IMR-90 (cell line): Measurements from ENCODE around the gene GMCL1. TPM values are rescaled to one million over a fixed set of nuclear protein-coding genes. Genes with fewer than 3 reads are reported as not detected.

Experiments
- ATAC-seq: fragments of 200-7000 bp; cut with Tn5 transposase; 2 replicates; pipeline ENCODE4 v1.9.1; 2020; ENCODE audit warnings: low read depth, mild to moderate bottlenecking, moderate library complexity
- BruUV-seq: library from RNA; stranded (reverse); fragments of 400-500 nt; replicated peaks from 2 replicates; lab custom pipeline; 2021; lab: Mats Ljungman, UMichigan
- CTCF ChIA-PET: fragments of 300-600 bp; formaldehyde crosslinking; extraction: SDS; loops from one replicate; lab custom pipeline; 2021; ENCODE audit warnings: antibody characterized with exemption; lab: Yijun Ruan, JAX
- POLR2A ChIA-PET: fragments of 300-600 bp; sonication (Branson Sonifier 250); formaldehyde crosslinking; loops from one replicate; lab custom pipeline; 2022; ENCODE audit warnings: antibody characterized with exemption; ENCODE audit not compliant: unreplicated experiment; lab: Charles Lee
- DNase-seq: peaks from one replicate; pipeline ENCODE4 v3.0.0; 2013
- H2AFZ ChIP-seq: replicated peaks from 2 replicates; pipeline ENCODE3; 2013; ENCODE audit warnings: low read length, mild to moderate bottlenecking; ENCODE audit not compliant: poor library complexity
- H2AK5ac ChIP-seq: 2 replicates; pipeline ENCODE4 v1.6.1; 2013; ENCODE audit warnings: low read depth, low read length, inconsistent platforms
- H2AK9ac ChIP-seq: replicated peaks from 2 replicates; pipeline ENCODE3; 2013; ENCODE audit warnings: mild to moderate bottlenecking, low read depth, low read length, moderate library complexity; ENCODE audit not compliant: poor library complexity
- H2BK120ac ChIP-seq: 2 replicates; pipeline ENCODE4 v1.6.1; 2013; ENCODE audit warnings: low read depth, low read length, inconsistent platforms
- H2BK15ac ChIP-seq: 3 replicates; pipeline ENCODE4 v1.6.1; 2013; ENCODE audit warnings: low read depth, low read length, inconsistent platforms
- H2BK20ac ChIP-seq: 2 replicates; pipeline ENCODE4 v1.6.1; 2013; ENCODE audit warnings: low read depth, mild to moderate bottlenecking, inconsistent platforms, low read length, moderate library complexity
- H2BK5ac ChIP-seq: 2 replicates; pipeline ENCODE4 v1.6.1; 2013; ENCODE audit warnings: mild to moderate bottlenecking, low read depth, low read length, inconsistent platforms; ENCODE audit not compliant: poor library complexity, severe bottlenecking
- H3K14ac ChIP-seq: replicated peaks from 2 replicates; pipeline ENCODE4 v1.6.1; 2013; ENCODE audit warnings: low read depth, low read length, inconsistent platforms
- H3K18ac ChIP-seq: 2 replicates; pipeline ENCODE4 v1.6.1; 2013; ENCODE audit warnings: low read depth, low read length, control low read depth
- H3K23ac ChIP-seq: 2 replicates; pipeline ENCODE4 v1.6.1; 2013; ENCODE audit warnings: low read depth, low read length, inconsistent platforms
- H3K27ac ChIP-seq: 2 replicates; pipeline ENCODE4 v1.5.1; 2013; ENCODE audit warnings: mild to moderate bottlenecking, control low read depth, low read length; ENCODE audit not compliant: insufficient read depth
- H3K27me3 ChIP-seq: 2 replicates; pipeline ENCODE4 v1.6.1; 2013; ENCODE audit warnings: low read length; ENCODE audit not compliant: control insufficient read depth, insufficient read depth
- H3K36me3 ChIP-seq: 2 replicates; pipeline ENCODE4 v1.6.1; 2013; ENCODE audit warnings: low read length, mixed read lengths; ENCODE audit not compliant: control insufficient read depth, insufficient read depth
- H3K4ac ChIP-seq: 2 replicates; pipeline ENCODE4 v1.6.1; 2013; ENCODE audit warnings: low read depth, low read length, inconsistent platforms
- H3K4me1 ChIP-seq: 2 replicates; pipeline ENCODE4 v1.6.1; 2013; ENCODE audit warnings: low read length, mixed read lengths; ENCODE audit not compliant: control insufficient read depth, insufficient read depth
- H3K4me2 ChIP-seq: 2 replicates; pipeline ENCODE4 v1.6.1; 2013; ENCODE audit warnings: low read depth, mild to moderate bottlenecking, control low read depth, low read length, moderate library complexity
- H3K4me3 ChIP-seq: 2 replicates; pipeline ENCODE4 v1.5.1; 2013; ENCODE audit warnings: low read depth, mild to moderate bottlenecking, control low read depth, low read length, moderate library complexity; ENCODE audit not compliant: insufficient read depth
- H3K56ac ChIP-seq: 2 replicates; pipeline ENCODE4 v1.6.1; 2013; ENCODE audit warnings: low read length, inconsistent platforms; ENCODE audit not compliant: insufficient read depth; ENCODE audit errors: extremely low read depth
- H3K79me1 ChIP-seq, 2 experiments: 2 replicates each; pipeline ENCODE4 v1.6.1; 2013; ENCODE audit warnings: low read length in 2 of 2, inconsistent platforms in 1 of 2, low read depth in 1 of 2
- H3K9ac ChIP-seq: 2 replicates; pipeline ENCODE4 v1.6.1; 2013; ENCODE audit warnings: low read depth, low read length, control low read depth
- H3K9me1 ChIP-seq: 2 replicates; pipeline ENCODE4 v1.6.1; 2013; ENCODE audit warnings: low read length, inconsistent platforms; ENCODE audit not compliant: insufficient read depth
- H3K9me3 ChIP-seq: 2 replicates; pipeline ENCODE4 v1.6.1; 2013; ENCODE audit warnings: low read length; ENCODE audit not compliant: control insufficient read depth, insufficient read depth
- H4K20me1 ChIP-seq: 2 replicates; pipeline ENCODE4 v1.6.1; 2013; ENCODE audit warnings: low read length, inconsistent platforms; ENCODE audit not compliant: insufficient read depth
- H4K5ac ChIP-seq: 2 replicates; pipeline ENCODE4 v1.6.1; 2013; ENCODE audit warnings: mild to moderate bottlenecking, low read depth, low read length, control low read depth
- H4K8ac ChIP-seq, 2 experiments: 2 replicates each; pipeline ENCODE4 v1.6.1; 2013; ENCODE audit warnings: low read depth in 2 of 2, low read length in 2 of 2, control low read depth in 1 of 2, inconsistent platforms in 1 of 2
- H4K91ac ChIP-seq: 2 replicates; pipeline ENCODE4 v1.6.1; 2013; ENCODE audit warnings: low read depth, low read length, inconsistent platforms; ENCODE audit not compliant: insufficient read depth
- BHLHE40 ChIP-seq: fragments of 150-350 bp; IDR thresholded peaks from 2 replicates; pipeline ENCODE4 v1.6.1; 2016; ENCODE audit warnings: mild to moderate bottlenecking, low read depth, low read length
- CEBPB ChIP-seq: IDR thresholded peaks from 2 replicates; pipeline ENCODE4 v1.6.1; 2012; ENCODE audit warnings: low read depth, low read length, improper control_type of control experiment
- FOS ChIP-seq: fragments of 150-350 bp; IDR thresholded peaks from 2 replicates; pipeline ENCODE4 v1.6.1; 2016; ENCODE audit warnings: low read depth, low read length
- MAFK ChIP-seq: IDR thresholded peaks from 2 replicates; pipeline ENCODE4 v1.6.1; 2012; ENCODE audit warnings: low read depth, low read length, improper control_type of control experiment
- MAZ ChIP-seq: IDR thresholded peaks from 2 replicates; pipeline ENCODE4 v1.6.1; 2012; ENCODE audit warnings: low read depth, mild to moderate bottlenecking, low read length, improper control_type of control experiment, moderate library complexity, borderline replicate concordance
- MXI1 ChIP-seq: IDR thresholded peaks from 2 replicates; pipeline ENCODE4 v1.6.1; 2012; ENCODE audit warnings: low read depth, mild to moderate bottlenecking, low read length, moderate library complexity, borderline replicate concordance
- NFE2L2 ChIP-seq: fragments of 150-350 bp; IDR thresholded peaks from 2 replicates; pipeline ENCODE4 v1.6.1; 2016; ENCODE audit warnings: low read depth, mild to moderate bottlenecking, low read length
- POLR2A ChIP-seq: IDR thresholded peaks from 2 replicates; pipeline ENCODE4 v1.6.1; 2012; ENCODE audit warnings: mild to moderate bottlenecking, low read depth, low read length
- RAD21 ChIP-seq: IDR thresholded peaks from 2 replicates; pipeline ENCODE4 v1.6.1; 2012; ENCODE audit warnings: low read length, improper control_type of control experiment
- RCOR1 ChIP-seq: IDR thresholded peaks from 2 replicates; pipeline ENCODE4 v1.6.1; 2012; ENCODE audit warnings: mild to moderate bottlenecking, low read length, improper control_type of control experiment; ENCODE audit not compliant: insufficient replicate concordance
- SMC3 ChIP-seq: fragments of 150-350 bp; IDR thresholded peaks from 2 replicates; pipeline ENCODE4 v1.6.1; 2016; ENCODE audit warnings: low read depth, mild to moderate bottlenecking, antibody characterized with exemption, low read length, moderate library complexity
- WGBS, 2 experiments: methylation state at CpG; one replicate each; pipeline versions ENCODE4 v1.1.5 to v1.1.7; 2013; ENCODE audit warnings: missing lambda C conversion rate in 2 of 2; ENCODE audit not compliant: insufficient read length in 1 of 2; ENCODE audit errors: extremely low coverage in 2 of 2; 5-methylcytosine and 5-hydroxymethylcytosine counted together
- dilution Hi-C: fragments of 300-500 bp; cut with HindIII; formaldehyde crosslinking; loops from one replicate; pipeline ENCODE4 v1.14.3; 2018; ENCODE audit warnings: low sequenced_read_pairs; ENCODE audit not compliant: unreplicated experiment
- in situ Hi-C: fragments of 300-500 bp; cut with MboI; formaldehyde crosslinking; loops from 3 replicates; pipeline ENCODE4 v1.14.3; 2019; ENCODE audit warnings: low sequenced_read_pairs, inconsistent platforms, mixed read lengths
- intact Hi-C: fragments of 100-400 bp; cut with micrococcal nuclease; formaldehyde crosslinking; loops from 2 replicates; pipeline ENCODE4 v1.10.0; 2022
- polyA plus RNA-seq, 3 experiments: library from polyadenylated mRNA; depleted of rRNA; stranded (reverse); fragments of >200 nt; gene quantifications; 2 replicates each; pipeline ENCODE4 v1.2.3, GENCODE V29; 2012; ENCODE audit warnings: low replicate concordance in 1 of 3
- total RNA-seq: library from RNA; depleted of rRNA; stranded (reverse); fragments of >200 nt; gene quantifications from 2 replicates; pipeline ENCODE4 v1.2.3, GENCODE V29; 2012
- TF ChIP-seq, protein P1 (sequence below): conservative IDR thresholded peaks from 2 replicates; pipeline ENCODE4 v1.5.1; 2012; ENCODE audit warnings: mild to moderate bottlenecking, low read depth, low read length, improper control_type of control experiment
- TF ChIP-seq, protein P2 (sequence below): fragments of 150-350 bp; IDR thresholded peaks from 2 replicates; pipeline ENCODE4 v1.6.1; 2016; ENCODE audit warnings: low read depth, mild to moderate bottlenecking, low read length, moderate library complexity, borderline replicate concordance
- TF ChIP-seq, protein P3 (sequence below): fragments of 150-350 bp; IDR thresholded peaks from 2 replicates; pipeline ENCODE4 v1.6.1; 2017; ENCODE audit warnings: mild to moderate bottlenecking, antibody characterized with exemption, low read length, low read depth

The GMCL1 gene
- total and polyA plus RNA-seq, 2 of the 4 experiments (the other 2 are of a cell fraction), result 2.8 to 3.4 TPM

DNA sequence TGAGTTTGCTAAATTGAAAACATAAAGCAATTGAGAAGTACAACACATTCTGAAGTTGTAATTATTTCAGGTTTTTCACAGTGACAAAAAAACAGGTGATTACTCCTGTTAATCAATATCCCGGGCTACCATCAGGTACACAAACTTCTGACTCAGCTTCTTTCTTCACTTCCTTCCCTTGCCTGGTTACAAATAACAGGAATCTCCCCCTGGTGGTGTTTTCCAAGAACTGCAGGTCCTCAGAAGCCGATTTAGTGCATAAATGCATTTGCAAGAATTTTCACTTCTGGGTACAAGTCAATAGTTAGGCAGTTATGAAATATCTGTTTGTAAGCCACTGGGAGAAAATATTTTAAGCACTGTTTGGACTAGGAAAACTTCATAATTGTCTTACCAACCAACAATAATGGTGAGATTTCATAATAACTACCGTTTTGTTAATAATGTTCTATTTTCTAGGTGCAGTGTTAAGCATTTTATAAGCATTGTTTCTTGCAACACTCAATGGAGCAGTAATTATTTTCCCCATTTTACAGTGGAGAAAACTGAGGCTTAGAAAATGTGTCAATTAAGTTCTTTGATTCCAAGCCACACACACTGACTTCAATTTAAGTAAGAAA, 12.4 kb upstream of the GMCL1 start:
- dilution Hi-C loops (no loop called here), intact Hi-C loops (loop anchor here (1.0 to 10.0 kb wide), 3 partner anchors 75 to 262 kb away; partner anchors contain the start of gene ANXA4), in situ Hi-C loops (loop anchor here (5.0 to 10.0 kb wide), 2 partner anchors 90 to 252 kb away; no protein-coding TSS in a partner anchor)
- Histone ChIP-seq H4K91ac (no peak overlapping the region), H3K4ac (no peak overlapping the region), H4K8ac (no peak overlapping the region), H3K23ac (no peak overlapping the region), H3K4me1 (0 out of 2 replicates have a peak, but pooled peaks cover 3% of the 10 kb centered on the region), H3K9ac (no peak overlapping the region), H3K9me3 (no peaks in the 10 kb centered on the region), H2AFZ (no peak overlapping the region), H3K4me2 (no peak overlapping the region), H2BK20ac (no peak overlapping the region), H4K5ac (no peak overlapping the region), H2AK5ac (no peak overlapping the region), H3K4me3 (no peak overlapping the region), H3K18ac (no peak overlapping the region), H3K9me1 (no peaks in the 10 kb centered on the region), H4K20me1 (no peaks in the 10 kb centered on the region), H3K56ac (no peak overlapping the region), H2BK120ac (no peak overlapping the region), H2AK9ac (no peak overlapping the region), H2BK15ac (no peak overlapping the region), H3K79me1 (no peaks in the 10 kb centered on the region; a peak in 1 of 4 replicates), H3K36me3 (peaks cover 22% of the 10 kb centered on the region), H3K27me3 (no peaks in the 10 kb centered on the region), H3K14ac (no peak overlapping the region), H2BK5ac (no peak overlapping the region), H3K27ac (no peak overlapping the region)
- no CpG with 5 or more reads among the region's 3 CpGs for WGBS, 2 experiments
- DNase-seq (peak; percentile 89), ATAC-seq (peak; percentile 72; the same call in 1 of the 2 replicates)
- ChIA-PET CTCF (interaction anchor here (0.5 to 6.7 kb wide), 17 partner anchors 8 to 267 kb away, joined by 3 to 114 read pairs (median 5); partner anchors contain the start of gene ANXA4), POLR2A (interaction anchor here (0.6 kb wide), 2 partner anchors 75 to 97 kb away, joined by 3 to 4 read pairs; partner anchors contain the start of gene ANXA4)
- no TSS peak for BruUV-seq
- TF ChIP-seq MAZ (no peak), CEBPB (peak; percentile 46; the same call in 1 of the 2 replicates), RAD21 (peak; percentile 77), FOS (0 out of 2 replicates have a peak, but pooled peaks have one; percentile 15), MXI1 (no peak), SMC3 (peak; percentile 99), MAFK (peak; percentile 91), RCOR1 (no peak), BHLHE40 (no peak), NFE2L2 (0 out of 2 replicates have a peak, but pooled peaks have one; percentile 30), POLR2A (no peak)
- TF ChIP-seq, protein P1, sequence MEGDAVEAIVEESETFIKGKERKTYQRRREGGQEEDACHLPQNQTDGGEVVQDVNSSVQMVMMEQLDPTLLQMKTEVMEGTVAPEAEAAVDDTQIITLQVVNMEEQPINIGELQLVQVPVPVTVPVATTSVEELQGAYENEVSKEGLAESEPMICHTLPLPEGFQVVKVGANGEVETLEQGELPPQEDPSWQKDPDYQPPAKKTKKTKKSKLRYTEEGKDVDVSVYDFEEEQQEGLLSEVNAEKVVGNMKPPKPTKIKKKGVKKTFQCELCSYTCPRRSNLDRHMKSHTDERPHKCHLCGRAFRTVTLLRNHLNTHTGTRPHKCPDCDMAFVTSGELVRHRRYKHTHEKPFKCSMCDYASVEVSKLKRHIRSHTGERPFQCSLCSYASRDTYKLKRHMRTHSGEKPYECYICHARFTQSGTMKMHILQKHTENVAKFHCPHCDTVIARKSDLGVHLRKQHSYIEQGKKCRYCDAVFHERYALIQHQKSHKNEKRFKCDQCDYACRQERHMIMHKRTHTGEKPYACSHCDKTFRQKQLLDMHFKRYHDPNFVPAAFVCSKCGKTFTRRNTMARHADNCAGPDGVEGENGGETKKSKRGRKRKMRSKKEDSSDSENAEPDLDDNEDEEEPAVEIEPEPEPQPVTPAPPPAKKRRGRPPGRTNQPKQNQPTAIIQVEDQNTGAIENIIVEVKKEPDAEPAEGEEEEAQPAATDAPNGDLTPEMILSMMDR, result peak; percentile 86
- TF ChIP-seq, protein P2, sequence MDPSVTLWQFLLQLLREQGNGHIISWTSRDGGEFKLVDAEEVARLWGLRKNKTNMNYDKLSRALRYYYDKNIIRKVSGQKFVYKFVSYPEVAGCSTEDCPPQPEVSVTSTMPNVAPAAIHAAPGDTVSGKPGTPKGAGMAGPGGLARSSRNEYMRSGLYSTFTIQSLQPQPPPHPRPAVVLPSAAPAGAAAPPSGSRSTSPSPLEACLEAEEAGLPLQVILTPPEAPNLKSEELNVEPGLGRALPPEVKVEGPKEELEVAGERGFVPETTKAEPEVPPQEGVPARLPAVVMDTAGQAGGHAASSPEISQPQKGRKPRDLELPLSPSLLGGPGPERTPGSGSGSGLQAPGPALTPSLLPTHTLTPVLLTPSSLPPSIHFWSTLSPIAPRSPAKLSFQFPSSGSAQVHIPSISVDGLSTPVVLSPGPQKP, result no peak
- TF ChIP-seq, protein P3, sequence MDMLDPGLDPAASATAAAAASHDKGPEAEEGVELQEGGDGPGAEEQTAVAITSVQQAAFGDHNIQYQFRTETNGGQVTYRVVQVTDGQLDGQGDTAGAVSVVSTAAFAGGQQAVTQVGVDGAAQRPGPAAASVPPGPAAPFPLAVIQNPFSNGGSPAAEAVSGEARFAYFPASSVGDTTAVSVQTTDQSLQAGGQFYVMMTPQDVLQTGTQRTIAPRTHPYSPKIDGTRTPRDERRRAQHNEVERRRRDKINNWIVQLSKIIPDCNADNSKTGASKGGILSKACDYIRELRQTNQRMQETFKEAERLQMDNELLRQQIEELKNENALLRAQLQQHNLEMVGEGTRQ, result no peak
